WTC11 (cell line): ENCODE measurements around the gene SLC38A11. TPM values are rescaled to one million over a fixed set of nuclear protein-coding genes. Genes with fewer than 3 reads are reported as not detected.
"Not testable (repeated sequence)": the region's sequence is repeated elsewhere in the genome, so short reads cannot be mapped to it uniquely, and the experiment has no call there.

Source experiments
- ATAC-seq: fragments of 200-7000 bp; cut with Tn5 transposase; 2 replicates; pipeline ENCODE4 v1.10.0; 2021; ENCODE audit warnings: mild to moderate bottlenecking, moderate library complexity
- CTCF ChIA-PET: fragments of 300-600 bp; sonication (Branson Sonifier 250); formaldehyde crosslinking; loops from one replicate; lab custom pipeline; 2021; ENCODE audit warnings: antibody characterized with exemption; lab: Charles Lee
- POLR2A ChIA-PET: fragments of 350-600 bp; sonication (Branson Sonifier 250); formaldehyde crosslinking; loops from one replicate; lab custom pipeline; 2021; ENCODE audit warnings: antibody characterized with exemption; lab: Charles Lee
- DNase-seq: peaks from one replicate; pipeline ENCODE4 v3.0.0; 2021; ENCODE audit warnings: low spot score
- H3K27ac Mint-ChIP-seq: 2 replicates; pipeline ENCODE4 v1.8.0; 2021; ENCODE audit warnings: mixed read lengths
- H3K27me3 Mint-ChIP-seq: 2 replicates; pipeline ENCODE4 v1.8.0; 2021; ENCODE audit warnings: low read depth, mild to moderate bottlenecking, moderate library complexity, mixed read lengths
- H3K36me3 Mint-ChIP-seq: 2 replicates; pipeline ENCODE4 v1.8.0; 2021; ENCODE audit warnings: mixed read lengths
- H3K4me1 Mint-ChIP-seq: 2 replicates; pipeline ENCODE4 v1.8.0; 2022; ENCODE audit warnings: mixed read lengths
- H3K4me3 Mint-ChIP-seq: 2 replicates; pipeline ENCODE4 v1.8.0; 2021; ENCODE audit warnings: mild to moderate bottlenecking, moderate library complexity, mixed read lengths
- H3K9me3 Mint-ChIP-seq: 2 replicates; pipeline ENCODE4 v1.8.0; 2021; ENCODE audit warnings: mixed read lengths
- AR ChIP-seq: fragments of 250-450 bp; sonication (Bioruptor Pico); IDR thresholded peaks from 2 replicates; pipeline ENCODE4 v1.9.0; 2021; ENCODE audit warnings: mild to moderate bottlenecking
- ATF2 ChIP-seq: sonication (generic); formaldehyde crosslinking; IDR thresholded peaks from 2 replicates; pipeline ENCODE4 v1.8.1; 2022; ENCODE audit warnings: low read depth, missing genetic modification reagents, borderline replicate concordance
- ATF3 ChIP-seq: sonication (generic); formaldehyde crosslinking; conservative IDR thresholded peaks from 2 replicates; pipeline ENCODE4 v1.8.1; 2022; ENCODE audit warnings: mild to moderate bottlenecking, missing genetic modification reagents
- FOXK1 ChIP-seq: sonication (generic); formaldehyde crosslinking; IDR thresholded peaks from 2 replicates; pipeline ENCODE4 v1.8.0; 2022; ENCODE audit warnings: mild to moderate bottlenecking, moderate library complexity, missing genetic modification reagents
- HMGXB4 ChIP-seq: sonication (generic); formaldehyde crosslinking; IDR thresholded peaks from 2 replicates; pipeline ENCODE4 v1.8.1; 2023; ENCODE audit warnings: mild to moderate bottlenecking, moderate library complexity, missing genetic modification reagents
- KAT7 ChIP-seq: sonication (generic); formaldehyde crosslinking; IDR thresholded peaks from 2 replicates; pipeline ENCODE4 v1.8.1; 2023; ENCODE audit warnings: missing genetic modification reagents, mild to moderate bottlenecking, borderline replicate concordance
- MLX ChIP-seq: sonication (generic); formaldehyde crosslinking; IDR thresholded peaks from 2 replicates; pipeline ENCODE4 v1.8.1; 2023; ENCODE audit warnings: mild to moderate bottlenecking, missing genetic modification reagents, moderate library complexity
- NFE2L1 ChIP-seq: sonication (generic); formaldehyde crosslinking; IDR thresholded peaks from 2 replicates; pipeline ENCODE4 v1.8.1; 2023; ENCODE audit warnings: missing genetic modification reagents
- NFYB ChIP-seq: sonication (generic); formaldehyde crosslinking; conservative IDR thresholded peaks from 2 replicates; pipeline ENCODE4 v1.8.0; 2022; ENCODE audit warnings: low read depth, missing genetic modification reagents
- NR1H2 ChIP-seq: sonication (generic); formaldehyde crosslinking; IDR thresholded peaks from 2 replicates; pipeline ENCODE4 v1.9.0; 2021; ENCODE audit warnings: mild to moderate bottlenecking, moderate library complexity, missing genetic modification reagents
- NR3C1 ChIP-seq: sonication (generic); formaldehyde crosslinking; conservative IDR thresholded peaks from 2 replicates; pipeline ENCODE4 v1.8.1; 2023; ENCODE audit warnings: low read depth, mild to moderate bottlenecking, missing genetic modification reagents
- OVOL2 ChIP-seq: fragments of 250-450 bp; sonication (Bioruptor Pico); IDR thresholded peaks from 2 replicates; pipeline ENCODE4 v1.9.0; 2021; ENCODE audit warnings: mild to moderate bottlenecking, borderline replicate concordance
- PRRX2 ChIP-seq: fragments of 250-450 bp; sonication (Bioruptor Pico); IDR thresholded peaks from 2 replicates; pipeline ENCODE4 v1.8.0; 2021; ENCODE audit warnings: mild to moderate bottlenecking
- SMAD4 ChIP-seq: sonication (generic); formaldehyde crosslinking; IDR thresholded peaks from 2 replicates; pipeline ENCODE4 v1.8.0; 2022; ENCODE audit warnings: mild to moderate bottlenecking, missing genetic modification reagents
- SP1 ChIP-seq: sonication (generic); formaldehyde crosslinking; conservative IDR thresholded peaks from 2 replicates; pipeline ENCODE4 v1.8.1; 2022; ENCODE audit warnings: missing genetic modification reagents
- ZNF121 ChIP-seq: sonication (generic); formaldehyde crosslinking; IDR thresholded peaks from 2 replicates; pipeline ENCODE4 v1.8.0; 2023; ENCODE audit warnings: missing genetic modification reagents
- ZNF232 ChIP-seq: sonication (generic); formaldehyde crosslinking; IDR thresholded peaks from 2 replicates; pipeline ENCODE4 v1.8.0; 2022; ENCODE audit warnings: mild to moderate bottlenecking, missing genetic modification reagents
- ZNF423 ChIP-seq: fragments of 250-450 bp; sonication (Bioruptor Pico); IDR thresholded peaks from 2 replicates; pipeline ENCODE4 v2.1.2; 2022; ENCODE audit warnings: mild to moderate bottlenecking, moderate library complexity
- ZNF512 ChIP-seq: sonication (generic); formaldehyde crosslinking; IDR thresholded peaks from 2 replicates; pipeline ENCODE4 v1.8.1; 2022; ENCODE audit warnings: missing genetic modification reagents, borderline replicate concordance
- total RNA-seq: library from RNA; stranded (reverse); gene quantifications from 3 replicates; pipeline ENCODE4 v1.2.3, GENCODE V29; 2021

Gene SLC38A11
- total RNA-seq, 1 experiment from 2014 or later, result not detected

GRCh38 chr2:164869420-164869772 is 85.9 kb downstream of the SLC38A11 start:
- no peaks in the 10 kb centered on the region for H3K27me3 Mint-ChIP-seq
- H3K9me3 Mint-ChIP-seq, result peaks cover 4% of the 10 kb centered on the region; the same call in 1 of the 2 replicates
- POLR2A ChIA-PET, result no interaction called here
- TF ChIP-seq ZNF121 (CRISPR knock-in tag) (no peak), HMGXB4 (no peak), AR (CRISPR knock-in tag) (no peak), NR1H2 (CRISPR knock-in tag) (no peak), KAT7 (no peak)
- TF ChIP-seq, all 79 proteins: peak for 0
- CTCF ChIA-PET, result no interaction called here
- no peak overlapping the region for H3K4me3 Mint-ChIP-seq
- no peak for DNase-seq
- no peaks in the 10 kb centered on the region for H3K36me3 Mint-ChIP-seq
- H3K27ac Mint-ChIP-seq, result no peak overlapping the region
- H3K4me1 Mint-ChIP-seq, result no peaks in the 10 kb centered on the region; the same call in 1 of the 2 replicates
- ATAC-seq, result no peak

- Mint-ChIP-seq H3K27me3 (no peaks in the 10 kb centered on the region), H3K4me1 (no peaks in the 10 kb centered on the region; the same call in 1 of the 2 replicates), H3K36me3 (no peaks in the 10 kb centered on the region), H3K4me3 (no peak overlapping the region), H3K9me3 (peaks cover 4% of the 10 kb centered on the region; the same call in 1 of the 2 replicates), H3K27ac (no peak overlapping the region)
- ATAC-seq (no peak), DNase-seq (no peak)
- POLR2A ChIA-PET, result no interaction called here
- CTCF ChIA-PET, result no interaction called here
- TF ChIP-seq SMAD4 (CRISPR knock-in tag) (no peak), NR1H2 (CRISPR knock-in tag) (no peak), ATF3 (CRISPR knock-in tag) (no peak), ZNF232 (no peak)
Measured at GRCh38 chr2:164868563-164869419, 86.5 kb downstream of the SLC38A11 start.

- DNase-seq, result no peak
- ATAC-seq, result no peak
- ChIA-PET CTCF (no interaction called here), POLR2A (no interaction called here)
- peaks cover 4% of the 10 kb centered on the region; the same call in 1 of the 2 replicates for H3K9me3 Mint-ChIP-seq
- no peak for TF ChIP-seq NFE2L1 (CRISPR knock-in tag)
- TF ChIP-seq NR3C1 (CRISPR knock-in tag), result no peak
- TF ChIP-seq ZNF512, result no peak
- TF ChIP-seq ATF3 (CRISPR knock-in tag), result no peak
- TF ChIP-seq MLX (CRISPR knock-in tag), result no peak
- TF ChIP-seq ATF2 (CRISPR knock-in tag), result no peak
- TF ChIP-seq FOXK1 (CRISPR knock-in tag), result no peak
- TF ChIP-seq SP1 (CRISPR knock-in tag), result no peak
- TF ChIP-seq ZNF232, result no peak
- TF ChIP-seq PRRX2 (CRISPR knock-in tag), result no peak
- no peak for TF ChIP-seq ZNF423 (CRISPR knock-in tag)
- no peak for TF ChIP-seq OVOL2
- TF ChIP-seq NFYB (CRISPR knock-in tag), result no peak
- TF ChIP-seq KAT7, result no peak
- no peak for TF ChIP-seq SMAD4 (CRISPR knock-in tag)
- no peak overlapping the region for H3K4me3 Mint-ChIP-seq
- H3K27ac Mint-ChIP-seq, result no peak overlapping the region
- no peaks in the 10 kb centered on the region for H3K36me3 Mint-ChIP-seq
- no peaks in the 10 kb centered on the region for H3K27me3 Mint-ChIP-seq
- H3K4me1 Mint-ChIP-seq, result 0 out of 2 replicates have a peak, but pooled peaks cover 3% of the 10 kb centered on the region
Measured at GRCh38 chr2:164867779-164868397, 87.4 kb downstream of the SLC38A11 start.

- DNase-seq, H3K9me3 Mint-ChIP-seq, POLR2A ChIA-PET, H3K36me3 Mint-ChIP-seq, H3K4me1 Mint-ChIP-seq, H3K27me3 Mint-ChIP-seq, H3K4me3 Mint-ChIP-seq, H3K27ac Mint-ChIP-seq, ATAC-seq, CTCF ChIA-PET: not testable (repeated sequence)
Measured at GRCh38 chr2:164866381-164866780, 88.9 kb downstream of the SLC38A11 start.
